GM23338 (cell line): Measurements from ENCODE around the gene AFAP1L2. TPM values are rescaled to one million over a fixed set of nuclear protein-coding genes. Genes with fewer than 3 reads are reported as not detected.

Experiments
- ATAC-seq: fragments of 200-7000 bp; cut with Tn5 transposase; 3 replicates; pipeline ENCODE4 v1.9.1; 2020
- DNase-seq: peaks from one replicate; pipeline ENCODE4 v3.0.0-alpha.2; 2015; ENCODE audit warnings: low spot score
- H2AFZ ChIP-seq: fragments of 200-600 bp; sonication (generic); 2 replicates; pipeline ENCODE4 v1.8.0; 2016; ENCODE audit warnings: antibody characterized with exemption, mild to moderate bottlenecking, moderate library complexity
- H3F3A ChIP-seq: fragments of 200-600 bp; sonication (generic); replicated peaks from 2 replicates; pipeline ENCODE4 v1.8.0; 2017; ENCODE audit warnings: antibody characterized with exemption, mixed run types, low read depth
- H3K27ac ChIP-seq: fragments of 200-600 bp; sonication (generic); 2 replicates; pipeline ENCODE4 v1.6.1; 2016; ENCODE audit warnings: low read depth
- H3K27me3 ChIP-seq: fragments of 200-600 bp; sonication (generic); 2 replicates; pipeline ENCODE4 v1.8.0; 2016; ENCODE audit warnings: mild to moderate bottlenecking, mixed run types, moderate library complexity; ENCODE audit not compliant: insufficient read depth
- H3K36me3 ChIP-seq: fragments of 200-600 bp; sonication (generic); 2 replicates; pipeline ENCODE4 v1.8.0; 2016; ENCODE audit warnings: mild to moderate bottlenecking; ENCODE audit not compliant: insufficient read depth
- H3K4me1 ChIP-seq: fragments of 200-600 bp; sonication (generic); 2 replicates; pipeline ENCODE4 v1.8.0; 2016; ENCODE audit warnings: mild to moderate bottlenecking, moderate library complexity; ENCODE audit not compliant: insufficient read depth
- H3K4me2 ChIP-seq: fragments of 200-600 bp; sonication (generic); 2 replicates; pipeline ENCODE4 v1.7.1; 2017; ENCODE audit warnings: mixed run types
- H3K4me3 ChIP-seq: fragments of 200-600 bp; sonication (generic); 2 replicates; pipeline ENCODE4 v1.6.1; 2016; ENCODE audit warnings: mixed run types
- H3K79me2 ChIP-seq: fragments of 200-600 bp; sonication (generic); replicated peaks from 2 replicates; pipeline ENCODE4 v1.8.0; 2017; ENCODE audit warnings: mild to moderate bottlenecking; ENCODE audit not compliant: insufficient read depth
- H3K9me2 ChIP-seq: fragments of 200-600 bp; sonication (generic); 2 replicates; pipeline ENCODE4 v1.8.0; 2017; ENCODE audit not compliant: insufficient read depth
- H4K20me1 ChIP-seq: fragments of 200-600 bp; sonication (generic); replicated peaks from 2 replicates; pipeline ENCODE4 v1.8.0; 2017; ENCODE audit warnings: mild to moderate bottlenecking; ENCODE audit not compliant: insufficient read depth
- H3K27ac Mint-ChIP-seq: 2 replicates; pipeline ENCODE4 v1.8.0; 2020; ENCODE audit warnings: inconsistent platforms, mild to moderate bottlenecking, moderate library complexity, mixed read lengths
- H3K27me3 Mint-ChIP-seq: 3 replicates; pipeline ENCODE4 v1.8.0; 2022; ENCODE audit warnings: low read depth, mild to moderate bottlenecking, moderate library complexity, mixed read lengths, inconsistent platforms; ENCODE audit not compliant: insufficient read depth, poor library complexity
- H3K36me3 Mint-ChIP-seq: 3 replicates; pipeline ENCODE4 v1.8.0; 2021; ENCODE audit warnings: low read depth, mild to moderate bottlenecking, inconsistent platforms, moderate library complexity, mixed read lengths
- H3K4me1 Mint-ChIP-seq: 3 replicates; pipeline ENCODE4 v1.8.0; 2020; ENCODE audit warnings: mild to moderate bottlenecking, inconsistent platforms, mixed read lengths
- H3K4me3 Mint-ChIP-seq: 3 replicates; pipeline ENCODE4 v1.8.0; 2021; ENCODE audit warnings: moderate library complexity, mild to moderate bottlenecking, inconsistent platforms, mixed read lengths
- H3K9me3 Mint-ChIP-seq: 3 replicates; pipeline ENCODE4 v1.8.0; 2020; ENCODE audit warnings: moderate library complexity, mild to moderate bottlenecking, inconsistent platforms, mixed read lengths
- CTCF ChIP-seq, 2 experiments: fragments of 200-600 bp in 1 of 2; sonication (generic) in 1 of 2; conservative IDR thresholded peaks; 2 replicates each; pipeline versions ENCODE4 v1.5.1 to v1.6.1; 2016 to 2017; ENCODE audit warnings: antibody characterized with exemption in 2 of 2, low read depth in 2 of 2, mild to moderate bottlenecking in 2 of 2, moderate library complexity in 1 of 2
- ETS1 ChIP-seq: IDR thresholded peaks from 2 replicates; pipeline ENCODE4 v1.6.1; 2016; ENCODE audit warnings: antibody characterized with exemption
- JUNB ChIP-seq: IDR thresholded peaks from one replicate; pipeline ENCODE4 v1.6.1; 2016; ENCODE audit warnings: antibody characterized with exemption; ENCODE audit not compliant: unreplicated experiment
- NANOG ChIP-seq: IDR thresholded peaks from 2 replicates; pipeline ENCODE4 v1.6.1; 2016; ENCODE audit warnings: antibody characterized with exemption, borderline replicate concordance
- ZNF114 ChIP-seq: fragments of 250-450 bp; sonication (Bioruptor Pico); IDR thresholded peaks from 2 replicates; pipeline ENCODE4 v1.5.0; 2020; ENCODE audit warnings: mild to moderate bottlenecking, moderate library complexity
- ZNF462 ChIP-seq: fragments of 250-450 bp; sonication (Bioruptor Pico); IDR thresholded peaks from 2 replicates; pipeline ENCODE4 v1.5.0; 2020; ENCODE audit warnings: mild to moderate bottlenecking, moderate library complexity
- polyA plus RNA-seq: library from polyadenylated mRNA; unstranded; fragments of >200 nt; fragmentation: Nextera tagmentation; extraction: Ambion mirVana; gene quantifications from 2 replicates; pipeline ENCODE4 v1.2.1, GENCODE V29; 2016
- total RNA-seq: library from RNA; depleted of rRNA; stranded (reverse); fragments of >200 nt; shearing (Covaris generic); gene quantifications from 2 replicates; pipeline ENCODE4 v1.2.3, GENCODE V29; 2014

Gene AFAP1L2
- total and polyA plus RNA-seq, 2 experiments from 2014 or later: 2.3 to 6.5 TPM

- TF ChIP-seq ZNF462 (CRISPR knock-in tag) (no peak), ETS1 (no peak), CTCF (conservative IDR thresholded peaks at IDR 0.05; ENCODE audit: low read depth in 2 of 2) (no peak), JUNB (no peak), NANOG (no peak)
Observed at GRCh38 chr10:114395366-114396022, 8.8 kb downstream of the AFAP1L2 start (continued).

GRCh38 chr10:114394531-114394930, 9.8 kb downstream of the AFAP1L2 start:
- Histone ChIP-seq H3K4me2 (no peak overlapping the region), H3F3A (no peaks in the 10 kb centered on the region), H3K27ac (no peak overlapping the region), H3K27me3 (no peaks in the 10 kb centered on the region), H3K9me2 (no peaks in the 10 kb centered on the region), H3K4me3 (no peak overlapping the region), H3K4me1 (peaks cover 6% of the 10 kb centered on the region; the same call in 1 of the 2 replicates), H3K36me3 (no peaks in the 10 kb centered on the region), H4K20me1 (no peaks in the 10 kb centered on the region), H3K79me2 (no peaks in the 10 kb centered on the region), H2AFZ (no peak overlapping the region)
- Mint-ChIP-seq H3K27ac (no peak overlapping the region), H3K36me3 (no peaks in the 10 kb centered on the region), H3K27me3 (no peaks in the 10 kb centered on the region), H3K9me3 (no peaks in the 10 kb centered on the region), H3K4me1 (peaks cover 8% of the 10 kb centered on the region; the same call in 1 of the 3 replicates), H3K4me3 (no peak overlapping the region)
- DNase-seq (no peak), ATAC-seq (no peak)
- TF ChIP-seq ZNF114 (CRISPR knock-in tag) (no peak), ZNF462 (CRISPR knock-in tag) (no peak)
